A204.1 (cell line): ENCODE measurements around the gene ACTA1.
A peak's percentile ranks its signal among the peaks of the same experiment; 100 is the strongest.
"Not testable (repeated sequence)": the region's sequence is repeated elsewhere in the genome, so short reads cannot be mapped to it uniquely, and the experiment has no call there.

Experiments used
- FAIRE-seq: peaks from 2 replicates; lab custom pipeline; 2012; peaks lifted over from hg19 to GRCh38; lab: Jason Lieb, UNC

The ACTA1 gene

DNA sequence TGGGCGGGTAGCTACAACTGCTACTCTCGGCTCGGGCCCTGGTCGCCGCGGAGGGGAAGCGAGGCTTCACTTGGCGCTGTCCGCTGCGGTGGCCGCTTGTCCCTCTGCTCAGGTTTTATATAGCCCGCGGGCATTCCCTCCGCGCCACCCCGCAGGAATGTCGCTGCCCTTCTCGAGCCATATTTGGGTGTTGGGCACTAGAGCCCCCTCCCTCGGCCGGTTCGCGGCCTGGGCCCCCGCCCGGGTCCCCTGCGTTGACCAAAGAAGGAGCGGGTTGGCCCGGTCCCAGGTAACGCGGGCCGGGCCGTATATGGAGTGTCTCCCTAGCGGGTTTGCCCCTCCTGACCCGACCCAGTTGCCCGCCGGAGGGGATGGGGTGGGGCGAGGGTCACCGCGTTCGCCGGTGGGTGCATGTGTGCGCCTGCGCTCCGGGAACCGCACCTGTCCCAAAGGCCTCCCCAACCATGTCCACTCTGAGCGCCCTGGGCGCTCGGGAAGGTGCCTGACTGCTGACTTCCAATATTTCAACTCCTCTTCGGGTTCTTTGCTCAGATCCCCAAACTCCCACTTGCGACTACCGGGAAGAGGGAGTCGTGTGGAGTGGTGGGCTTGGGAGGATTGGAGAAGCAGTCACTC lies at the start of gene ACTA1:
ACTA1 (minus strand) TSS at position 90 of the 636 bp plus-strand sequence. CDS start 979 bp downstream, outside the sequence.
- FAIRE-seq: no peak

DNA sequence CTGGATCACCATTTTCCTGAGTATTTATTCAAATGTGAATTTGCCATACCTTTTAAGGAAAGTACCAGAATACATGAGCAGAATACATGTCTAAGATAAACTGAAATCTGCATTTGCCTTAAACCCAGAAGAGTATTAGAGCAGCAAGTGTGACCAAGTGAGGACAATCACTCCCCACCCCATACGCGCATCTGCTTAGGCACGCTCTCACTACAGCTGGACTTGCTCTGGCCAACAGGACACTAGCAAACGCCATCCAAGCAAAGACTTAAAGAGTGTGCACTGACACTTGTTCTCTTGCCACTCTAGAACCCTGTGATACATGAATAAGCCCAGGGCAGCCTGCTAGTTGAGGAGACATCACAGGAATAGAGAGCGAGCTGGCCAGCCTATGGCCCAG lies 48.6 kb upstream of the ACTA1 start:
- no peak for FAIRE-seq

GRCh38 chr1:229480495-229480894 lies 46.6 kb upstream of the ACTA1 start:
- no peak for FAIRE-seq

DNA sequence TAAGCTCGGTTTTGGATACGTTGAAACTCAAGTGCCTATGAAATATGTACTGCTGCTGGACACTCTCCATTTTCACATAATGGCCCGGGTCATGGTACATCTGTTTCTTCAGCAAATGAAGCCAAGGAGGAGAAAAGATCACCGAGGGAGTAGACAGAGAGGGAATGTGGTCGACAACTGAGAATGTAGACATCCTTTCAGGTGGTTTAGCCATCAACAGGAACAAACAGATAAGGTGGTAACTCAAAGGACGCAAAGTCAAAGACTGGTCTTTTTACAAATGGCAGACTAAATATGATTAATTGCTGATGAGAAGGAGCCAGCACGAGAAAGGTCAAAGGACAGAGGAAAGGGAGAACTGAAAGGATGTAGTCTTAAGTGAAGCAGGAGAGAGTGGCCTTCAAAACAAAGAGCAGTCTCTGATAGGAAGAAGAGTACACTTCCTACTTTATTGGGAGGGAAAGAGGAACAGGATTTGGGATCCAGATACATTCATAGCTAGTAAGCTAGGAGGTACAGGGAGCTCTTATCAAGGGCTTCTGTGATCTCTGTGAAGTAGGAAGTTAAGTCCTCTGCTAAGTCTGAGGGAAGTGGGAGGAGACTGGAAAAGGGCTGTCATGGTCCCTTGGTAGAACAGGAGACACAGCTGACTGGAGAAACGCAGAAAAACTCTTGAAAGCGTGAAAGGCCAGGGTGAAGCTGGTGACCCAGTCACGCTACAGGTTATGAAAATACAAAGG lies 45.9 kb upstream of the ACTA1 start:
- FAIRE-seq: no peak

GRCh38 chr1:229478852-229479251 lies 45.0 kb upstream of the ACTA1 start:
- no peak for FAIRE-seq

GRCh38 chr1:229475859-229476258 lies 42.0 kb upstream of the ACTA1 start:
- not testable (repeated sequence) for FAIRE-seq

- FAIRE-seq: no peak
Measured at GRCh38 chr1:229474509-229474908, 40.6 kb upstream of the ACTA1 start.

DNA sequence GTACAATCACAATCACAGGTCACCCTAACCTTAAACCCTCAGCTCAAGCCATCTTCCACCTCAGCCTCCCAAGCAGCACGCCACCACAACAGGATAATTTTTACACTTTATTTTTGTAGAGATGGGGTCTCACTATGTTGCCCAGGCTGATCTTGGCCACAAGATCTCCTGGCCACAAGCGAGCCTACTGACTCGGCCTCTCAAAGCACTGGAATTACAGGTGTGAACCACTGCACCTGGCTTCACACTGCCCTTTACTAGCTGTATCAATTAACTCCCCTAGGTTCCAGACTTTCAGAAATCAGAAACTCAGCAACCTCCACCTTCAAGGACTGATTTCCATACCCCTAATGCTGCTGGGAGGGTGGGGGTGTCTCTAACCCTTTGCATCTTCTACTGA lies 37.3 kb upstream of the ACTA1 start:
- no peak for FAIRE-seq

DNA sequence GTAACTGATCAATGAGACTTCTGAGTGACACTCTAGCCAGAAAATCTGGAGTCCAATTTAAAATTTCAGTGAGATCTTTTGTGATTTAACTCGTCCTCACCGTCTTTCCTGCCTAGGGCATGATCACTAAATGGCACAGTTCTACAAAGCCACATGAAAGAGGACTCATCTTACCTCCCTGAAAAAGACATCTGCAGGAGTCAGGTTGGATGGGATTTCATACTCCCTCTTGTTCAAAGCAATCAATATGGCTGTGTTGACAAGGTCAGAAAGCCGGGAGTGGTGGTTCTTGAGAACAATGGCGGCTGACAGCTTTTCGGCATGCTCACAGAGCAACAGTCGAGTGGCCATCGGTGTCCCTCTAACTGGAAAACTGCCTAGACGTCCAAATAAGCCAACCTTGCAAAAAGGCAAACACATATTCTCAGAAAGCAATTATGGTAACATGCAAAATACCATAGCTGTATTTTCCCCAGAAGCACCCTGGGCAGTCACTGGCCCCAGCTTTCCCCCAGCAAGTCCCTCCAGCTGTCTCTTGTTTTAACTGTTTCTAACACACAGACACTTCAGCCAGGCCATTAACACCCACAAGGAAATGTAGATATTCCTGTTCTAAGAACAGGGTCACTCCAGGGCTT lies 36.6 kb upstream of the ACTA1 start:
- FAIRE-seq: no peak

- no peak for FAIRE-seq
Measured at GRCh38 chr1:229466887-229467286, 33.0 kb upstream of the ACTA1 start.

DNA sequence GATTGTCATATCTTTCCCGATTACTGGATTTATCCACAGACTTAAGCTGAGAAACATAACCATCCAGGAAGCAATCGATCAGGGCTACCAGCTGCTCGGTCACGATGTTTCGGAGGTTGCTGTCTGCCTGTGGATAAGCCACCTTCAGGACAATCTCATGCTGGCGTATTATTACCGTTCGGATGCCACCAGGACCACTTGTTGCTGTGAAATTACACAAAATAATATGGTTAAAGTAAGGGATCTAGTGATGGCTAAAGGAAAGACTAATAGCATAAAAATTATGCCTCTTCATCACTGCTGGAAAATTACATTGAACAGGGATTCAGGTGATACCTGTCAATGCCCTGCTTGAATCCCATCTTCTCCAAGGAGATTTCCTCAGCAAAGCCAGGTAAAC lies 30.8 kb upstream of the ACTA1 start:
- no peak for FAIRE-seq

GRCh38 chr1:229461032-229461668 lies 27.3 kb upstream of the ACTA1 start:
- FAIRE-seq: no peak

DNA sequence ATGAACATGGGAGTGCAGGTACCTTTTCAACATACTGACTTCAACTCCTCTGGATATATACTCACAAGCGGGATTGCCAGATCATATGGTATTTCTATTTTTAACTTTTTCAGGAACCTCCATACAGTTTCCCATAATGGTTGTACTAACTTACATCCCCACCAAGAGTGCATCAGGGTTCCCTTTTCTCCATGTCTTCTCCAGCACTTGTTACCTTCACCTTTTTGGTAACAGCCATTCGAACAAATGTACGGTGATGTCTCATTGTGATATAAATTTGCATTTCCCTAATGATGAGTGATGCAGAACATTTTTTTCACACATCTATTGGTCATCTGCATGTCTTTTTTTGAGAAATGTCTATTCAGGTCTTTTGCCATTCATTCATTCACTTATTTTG lies 25.9 kb upstream of the ACTA1 start:
- FAIRE-seq: no peak

DNA sequence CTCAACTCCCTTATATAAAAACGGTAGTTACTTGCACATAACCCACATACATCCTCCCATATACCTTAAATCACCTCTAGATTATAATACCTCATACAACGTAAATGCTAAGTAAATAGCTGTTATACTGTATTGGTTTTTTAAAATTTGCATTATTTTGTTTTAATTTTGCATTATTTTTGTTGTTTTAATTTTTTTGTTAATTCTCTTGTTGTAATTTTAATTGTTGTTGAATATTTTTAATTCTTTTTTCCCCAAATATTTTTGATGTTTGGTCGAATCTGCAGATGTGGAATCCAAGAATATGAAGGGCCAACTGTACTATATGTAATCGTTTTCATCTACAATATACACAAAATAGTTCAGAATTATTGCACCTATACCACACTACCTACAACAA lies 23.5 kb upstream of the ACTA1 start:
- FAIRE-seq: peak; percentile 74

GRCh38 chr1:229456016-229456415 lies 22.1 kb upstream of the ACTA1 start:
- FAIRE-seq: no peak

DNA sequence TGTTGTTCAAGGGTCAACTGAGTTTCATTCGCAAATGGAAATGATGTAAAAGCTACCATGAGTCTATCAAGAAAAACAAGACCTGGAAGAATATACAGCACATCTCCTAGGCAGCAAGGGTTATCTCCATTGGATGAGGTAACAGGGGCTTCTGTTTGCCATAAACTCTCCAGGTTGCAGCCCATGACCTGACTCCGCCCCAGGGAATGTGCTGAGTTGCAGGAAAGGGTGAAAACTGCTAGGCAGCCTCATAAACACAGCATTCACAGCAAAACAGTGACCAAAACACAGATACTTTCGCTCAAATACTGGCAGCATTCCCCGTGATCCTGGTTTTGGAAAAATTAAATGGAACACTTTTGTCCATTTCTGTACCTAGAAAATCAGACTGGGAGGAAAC lies 20.2 kb upstream of the ACTA1 start:
- FAIRE-seq: no peak

DNA sequence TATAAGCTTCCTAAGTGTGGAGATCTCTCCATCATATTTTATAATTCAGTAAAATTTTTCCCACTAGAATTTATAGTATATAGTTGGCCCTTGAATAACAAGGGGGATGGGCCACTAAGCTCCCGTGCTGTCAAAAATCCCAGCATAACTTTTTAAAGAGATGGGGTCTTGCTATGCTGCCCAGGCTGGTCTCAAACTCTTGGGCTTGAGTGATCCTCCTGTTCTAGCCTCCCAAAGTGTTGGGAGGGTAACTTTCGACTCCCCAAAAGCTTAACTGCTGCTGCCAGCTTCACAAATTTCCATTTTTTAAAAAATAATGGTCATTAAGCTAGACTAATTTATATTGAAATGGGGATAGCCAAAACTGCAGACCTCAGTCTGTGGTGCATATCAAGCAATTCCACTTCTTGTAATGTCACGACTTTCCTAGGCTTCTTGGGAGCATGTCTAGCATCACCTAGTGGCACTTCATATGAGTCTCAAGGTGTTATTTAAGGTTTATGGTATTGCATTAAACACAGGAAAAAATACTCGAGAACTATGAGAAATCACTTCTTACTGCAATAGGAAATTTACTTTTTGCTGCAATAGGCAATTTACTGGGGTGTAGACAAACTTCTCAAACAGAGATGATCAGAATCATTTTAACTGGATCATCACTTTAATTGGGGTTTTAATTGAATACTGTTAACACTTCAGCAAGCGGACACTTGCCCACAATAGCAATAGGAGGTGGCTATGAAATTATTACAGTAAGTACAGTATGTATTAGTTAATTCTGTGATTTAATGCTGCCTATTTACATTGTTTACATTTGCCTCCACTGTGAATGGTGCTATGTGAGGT lies 19.3 kb upstream of the ACTA1 start:
- FAIRE-seq: peak; percentile 37

- no peak for FAIRE-seq
Measured at GRCh38 chr1:229448845-229449244, 15.0 kb upstream of the ACTA1 start.

DNA sequence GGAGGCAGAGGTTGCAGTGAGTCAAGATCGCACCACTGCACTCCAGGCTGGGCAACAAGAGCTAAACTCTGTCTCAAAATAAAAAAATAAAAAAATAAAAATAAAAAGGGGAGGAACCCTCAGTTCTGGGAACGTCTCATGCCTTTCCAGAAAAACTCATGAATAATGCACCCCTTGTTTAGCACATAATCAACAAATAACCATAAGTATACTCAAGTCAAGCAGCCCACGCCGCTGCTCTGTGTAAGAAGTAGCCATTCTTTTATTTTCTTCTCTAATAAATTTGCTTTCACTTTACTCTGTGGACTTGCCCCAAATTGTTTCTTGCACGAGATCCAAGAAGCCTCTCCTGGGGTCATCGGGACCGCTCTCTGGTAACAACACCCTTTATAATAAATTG lies 14.5 kb upstream of the ACTA1 start:
- FAIRE-seq: no peak

GRCh38 chr1:229447809-229448252 lies 13.9 kb upstream of the ACTA1 start:
- no peak for FAIRE-seq

- FAIRE-seq: no peak
Measured at GRCh38 chr1:229445828-229446227, 11.9 kb upstream of the ACTA1 start.
